NCI-H748 treated with DMSO at 0.1 percent for 48 hours (cell line): ENCODE results near the gene LAG3.

Experiments
- DNase-seq: peaks from one replicate; lab custom pipeline; 2025; lab: John Stamatoyannopoulos, UW

LAG3 gene

GRCh38 chr12:6753772-6754356 is 18.5 kb upstream of the LAG3 start:
- DNase-seq, result no peak

DNA sequence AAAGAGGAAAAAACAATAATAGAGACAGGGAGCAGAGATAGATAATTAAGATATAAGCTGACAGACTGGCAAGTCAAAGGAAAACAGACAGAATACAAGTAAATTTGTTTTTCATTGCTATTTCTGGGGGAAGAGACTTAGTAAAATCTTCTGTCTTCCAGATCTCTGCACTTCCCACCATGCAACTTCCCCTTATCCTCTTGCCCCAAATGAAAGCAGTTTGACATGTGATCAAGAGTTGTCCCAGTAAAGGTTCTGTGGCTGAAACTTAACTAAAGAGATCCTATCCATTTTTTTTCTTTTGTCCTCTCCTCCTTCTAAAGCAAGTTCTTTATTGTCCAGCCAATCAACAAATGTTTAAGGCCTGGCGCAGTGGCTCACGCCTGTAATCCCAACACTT is 17.9 kb upstream of the LAG3 start:
- DNase-seq, result no peak

- DNase-seq, result no peak
Measured at GRCh38 chr12:6757028-6757690, 15.2 kb upstream of the LAG3 start.

GRCh38 chr12:6758506-6759095 is 13.7 kb upstream of the LAG3 start:
- DNase-seq, result no peak

- no peak for DNase-seq
Measured at GRCh38 chr12:6759741-6760140, 12.6 kb upstream of the LAG3 start.

DNA sequence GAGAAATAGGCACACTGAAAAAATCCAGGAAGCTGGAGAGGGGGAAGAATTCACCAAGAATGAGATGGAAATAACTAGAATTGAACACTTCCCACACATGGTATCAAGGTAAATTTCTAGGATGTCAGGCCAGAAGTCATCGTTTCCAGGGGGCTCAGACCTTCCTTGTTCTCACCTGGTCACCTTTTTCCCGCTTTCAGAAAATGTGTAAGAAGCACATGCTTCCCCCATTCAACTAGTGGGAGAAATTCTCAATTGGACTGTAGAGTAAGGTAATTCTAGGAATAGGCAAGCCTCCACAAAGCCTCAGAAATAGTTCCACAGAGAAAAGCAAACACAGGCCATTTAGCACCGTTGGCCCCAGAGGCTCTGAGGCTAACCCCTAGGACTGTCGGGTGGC is 8.9 kb upstream of the LAG3 start:
- DNase-seq, result no peak

- DNase-seq, result peak; percentile 97
Measured at GRCh38 chr12:6764011-6764828, 8.1 kb upstream of the LAG3 start.

- DNase-seq, result no peak
Measured at GRCh38 chr12:6765048-6765633, 7.2 kb upstream of the LAG3 start.

DNA sequence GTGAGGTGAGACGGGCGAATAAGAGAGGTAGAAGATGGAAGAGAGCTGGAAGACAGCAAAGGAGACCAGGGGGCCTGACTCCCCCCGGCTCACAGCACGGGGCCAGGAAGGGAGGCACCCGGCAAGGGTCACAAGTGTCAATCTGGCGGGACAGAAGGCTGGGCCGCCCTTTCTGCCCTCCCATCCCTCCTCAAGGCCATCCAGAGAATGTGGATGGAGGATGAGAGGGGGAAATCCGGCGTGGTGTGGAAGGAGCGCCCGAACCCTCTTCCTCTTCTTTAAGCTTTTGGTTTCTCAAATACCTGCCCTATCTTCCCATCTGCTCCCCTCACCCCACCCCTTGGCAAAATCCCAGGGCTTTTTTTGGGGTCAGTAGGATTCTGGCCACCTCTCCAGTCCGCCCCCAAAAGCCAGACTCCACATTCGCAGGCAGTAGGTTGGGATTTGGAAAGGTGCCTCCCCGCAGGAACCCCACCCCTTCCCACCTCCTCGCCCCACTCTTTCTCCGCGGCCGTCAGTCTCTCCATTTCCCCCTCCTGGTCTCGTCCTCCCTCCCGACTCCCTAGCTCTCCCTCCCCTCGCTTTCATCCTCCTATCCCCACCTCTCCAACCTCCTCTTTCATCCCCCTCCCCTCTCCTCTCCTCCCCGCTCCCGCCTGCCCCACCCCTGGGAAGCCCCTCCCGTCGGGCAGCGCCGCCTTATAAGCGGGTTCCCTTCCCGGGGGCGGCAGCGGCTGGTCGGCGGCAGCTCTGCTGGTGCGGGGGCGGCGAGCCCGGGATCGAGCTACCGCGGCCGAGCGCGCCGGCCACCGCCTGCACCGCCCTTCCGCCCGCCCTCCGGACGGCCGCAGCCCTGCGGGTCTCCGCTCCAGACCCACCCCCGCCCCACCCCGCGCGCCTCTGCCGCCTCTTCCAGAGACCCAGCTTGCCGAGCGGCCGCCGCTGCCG is 6.4 kb upstream of the LAG3 start, which contains the start of gene PTMS:
Gene PTMS, plus strand, starts transcription at position 730 of the 948 bp plus-strand sequence. CDS start 343 bp downstream, outside the sequence.
- DNase-seq, result peak; percentile 81

GRCh38 chr12:6766651-6767349 is 5.5 kb upstream of the LAG3 start:
- peak; percentile 3 for DNase-seq

GRCh38 chr12:6767353-6768319 is 4.7 kb upstream of the LAG3 start:
- no peak for DNase-seq

GRCh38 chr12:6768437-6768914 is 3.8 kb upstream of the LAG3 start:
- no peak for DNase-seq

GRCh38 chr12:6768990-6769389 is 3.3 kb upstream of the LAG3 start:
- peak; percentile 7 for DNase-seq

GRCh38 chr12:6769666-6770065 is 2.7 kb upstream of the LAG3 start:
- DNase-seq, result no peak

- DNase-seq, result no peak
Measured at GRCh38 chr12:6770094-6770493, 2.2 kb upstream of the LAG3 start.

- DNase-seq, result no peak
Measured at GRCh38 chr12:6770600-6770999, 1.7 kb upstream of the LAG3 start.

DNA sequence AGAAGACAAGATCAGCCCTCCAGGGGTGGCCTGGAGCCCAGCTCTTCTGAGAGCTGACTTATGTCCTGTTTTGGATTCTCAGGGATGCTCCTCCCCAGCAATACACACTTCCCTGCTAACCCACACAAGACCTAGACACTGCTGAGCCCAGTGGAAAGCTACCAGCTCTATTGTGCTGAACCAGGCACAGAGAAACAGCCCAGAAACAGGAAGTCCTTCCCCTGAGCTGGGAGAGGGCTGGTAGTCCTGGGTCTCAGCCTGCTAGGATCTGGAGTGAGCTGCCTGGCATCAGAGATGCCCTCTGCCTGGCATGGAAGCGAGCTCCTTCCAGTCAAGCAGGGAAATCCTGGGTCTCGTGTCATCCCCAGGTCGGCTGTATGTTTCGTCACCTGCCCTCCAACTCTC is 1.2 kb upstream of the LAG3 start:
- DNase-seq, result no peak

- DNase-seq, result no peak
Measured at GRCh38 chr12:6771509-6772330, 600 bp upstream of the LAG3 start.
